ENCODE measurements around the gene CHD1.

CHD1 gene

GRCh38 chr5:98804066-98804465, 124.7 kb downstream of the CHD1 start:
- no peak for DNase-seq
